SW 1271 (cell line): ENCODE data around the gene WDR72.

Source experiments
- DNase-seq, 2 experiments: peaks; one replicate each; lab custom pipeline; 2025; lab: John Stamatoyannopoulos, UW

The WDR72 gene

DNA sequence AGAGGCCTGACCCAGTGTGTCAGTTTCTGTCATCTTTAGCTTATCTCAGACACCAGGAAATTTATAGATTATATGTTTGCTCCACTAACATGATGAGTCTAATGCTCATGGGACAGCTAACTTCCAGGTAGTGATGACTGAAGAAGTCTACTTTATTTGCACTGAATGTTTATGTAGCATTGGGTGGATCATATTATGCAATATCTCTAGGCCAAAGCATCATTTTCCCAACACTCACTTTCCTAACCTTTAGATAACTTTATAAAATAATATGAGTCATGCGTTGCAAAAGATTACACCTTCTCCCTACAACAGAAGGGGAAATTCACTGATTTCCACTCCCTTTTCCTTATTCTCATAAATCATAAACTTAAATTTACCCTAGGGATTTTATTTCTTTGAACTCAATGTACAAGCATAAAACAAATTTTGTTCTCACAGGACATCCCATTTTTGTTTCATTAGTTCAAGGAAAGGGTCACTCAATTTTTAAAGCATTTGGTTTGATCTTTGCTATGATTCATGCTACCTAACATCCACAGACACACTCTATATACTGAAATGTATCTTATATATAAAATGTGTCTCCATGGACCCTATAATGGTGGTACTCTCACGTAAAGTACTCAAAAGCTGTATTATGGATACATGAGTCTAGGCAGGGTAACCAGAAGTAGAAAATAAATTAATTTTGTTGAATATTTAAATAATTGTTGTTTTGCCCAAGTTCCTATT lies 225.2 kb downstream of the WDR72 start:
- DNase-seq = no peak

DNA sequence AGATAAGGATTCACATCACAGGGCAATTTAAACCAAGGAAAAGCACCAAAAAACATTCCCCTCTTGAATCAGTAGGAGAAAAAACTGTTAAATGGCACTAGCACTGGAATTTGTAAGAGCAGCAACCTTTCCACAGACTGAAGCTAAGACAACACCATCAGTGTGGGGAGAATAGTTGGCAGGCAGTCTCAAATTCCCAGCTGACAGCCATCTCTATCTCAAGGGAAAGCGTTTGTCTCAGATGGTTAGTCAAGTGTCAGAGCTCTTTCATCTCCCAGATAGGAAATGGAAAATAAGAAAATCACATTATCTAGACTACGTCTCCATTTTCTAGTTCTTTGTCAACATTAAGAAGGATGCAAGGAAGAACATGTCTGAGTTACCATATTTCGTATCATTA lies 228.7 kb downstream of the WDR72 start:
- no peak for DNase-seq

DNA sequence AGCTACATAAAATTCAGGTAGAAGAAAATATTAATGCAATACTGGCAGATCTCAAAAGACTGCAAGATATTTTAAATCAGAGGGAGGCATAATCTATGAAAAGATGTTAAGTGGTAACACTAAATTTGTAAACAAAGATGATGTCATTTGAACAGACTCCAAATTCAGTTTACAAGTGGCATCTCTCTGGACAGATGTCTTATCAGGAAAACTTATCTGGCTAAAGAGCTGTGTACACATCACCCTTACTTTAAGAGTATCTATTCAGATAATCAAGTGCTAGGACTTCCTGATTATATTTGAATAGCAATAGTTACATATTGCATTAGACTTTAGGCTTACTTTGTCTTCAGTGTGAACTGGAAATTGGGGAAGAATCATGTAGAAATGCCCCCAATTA lies 231.5 kb downstream of the WDR72 start:
- no peak for DNase-seq

DNA sequence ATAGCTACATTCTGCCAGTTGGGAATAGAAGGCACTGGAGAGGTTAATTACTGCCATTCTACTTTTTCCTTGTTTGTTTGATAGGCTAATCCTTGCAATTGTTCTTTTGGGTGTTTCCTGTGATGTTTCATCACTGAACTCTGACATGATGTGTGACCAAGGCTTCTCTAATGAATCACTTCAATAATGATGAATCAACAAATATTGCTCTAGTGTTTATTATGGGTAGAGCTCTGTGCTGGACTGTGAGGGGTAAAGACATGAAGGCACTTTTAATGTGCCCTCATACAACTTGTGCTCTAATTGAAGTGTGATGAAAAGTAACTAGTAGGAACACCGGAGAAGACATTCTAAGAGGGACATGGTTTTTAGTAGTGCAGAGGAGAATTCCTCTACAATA lies 233.6 kb downstream of the WDR72 start:
- no peak for DNase-seq

DNA sequence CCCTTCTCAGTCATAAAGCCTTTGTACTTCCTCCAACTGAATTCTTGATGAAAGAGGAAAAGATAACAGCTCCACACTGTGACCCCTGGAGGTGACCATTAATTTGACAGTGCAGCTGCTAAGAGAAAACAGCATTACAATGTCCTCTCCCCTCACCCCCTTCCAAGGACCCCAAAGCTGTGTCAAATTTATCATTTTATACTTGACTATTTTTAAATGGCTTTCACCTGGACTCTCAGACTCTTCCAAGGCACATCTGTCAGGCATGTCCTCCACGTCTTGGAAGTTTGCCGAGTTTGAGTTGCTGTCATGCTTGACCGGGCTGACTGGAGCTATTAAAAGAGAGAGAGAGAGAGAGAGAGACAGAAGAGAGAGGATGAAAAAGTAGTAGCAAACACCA lies 236.5 kb downstream of the WDR72 start:
- DNase-seq = no peak

DNA sequence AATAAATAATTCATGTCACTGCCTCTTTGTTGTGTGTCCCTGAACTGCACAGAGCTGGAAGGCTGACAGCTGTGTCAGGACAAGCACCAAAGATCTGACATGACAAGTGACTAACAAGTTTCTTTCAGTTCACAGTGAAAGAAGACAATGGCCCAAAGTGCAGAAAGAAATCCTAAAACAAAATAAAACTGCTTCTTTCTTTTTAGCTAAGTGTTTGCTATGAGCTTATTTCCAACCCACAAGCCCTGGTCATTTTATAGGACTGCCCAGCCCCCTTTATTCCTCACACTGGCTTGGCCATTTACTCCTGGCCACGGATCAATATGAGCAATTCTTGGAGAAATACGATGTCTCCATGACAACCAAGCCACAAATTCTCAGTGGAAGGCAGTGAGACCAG lies 238.5 kb downstream of the WDR72 start:
- no peak for DNase-seq

DNA sequence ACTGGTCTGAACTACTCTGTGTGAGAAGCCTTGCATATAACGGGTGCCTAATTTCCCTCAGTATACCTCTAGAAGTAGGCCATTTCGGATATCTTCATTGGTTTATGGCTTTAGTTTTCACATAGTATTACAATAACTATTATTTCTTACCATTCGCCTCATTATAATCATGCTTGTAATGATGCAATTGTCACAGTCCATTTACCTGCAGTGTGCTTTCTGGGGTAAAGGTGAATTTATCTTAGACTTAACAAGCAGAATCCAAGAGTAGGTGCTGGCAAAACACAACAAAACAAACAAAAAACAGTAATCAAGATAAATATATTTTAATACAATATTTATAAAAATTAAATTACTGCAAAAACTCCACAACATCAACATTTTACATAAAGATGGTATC lies 246.0 kb downstream of the WDR72 start:
- DNase-seq = no peak

DNA sequence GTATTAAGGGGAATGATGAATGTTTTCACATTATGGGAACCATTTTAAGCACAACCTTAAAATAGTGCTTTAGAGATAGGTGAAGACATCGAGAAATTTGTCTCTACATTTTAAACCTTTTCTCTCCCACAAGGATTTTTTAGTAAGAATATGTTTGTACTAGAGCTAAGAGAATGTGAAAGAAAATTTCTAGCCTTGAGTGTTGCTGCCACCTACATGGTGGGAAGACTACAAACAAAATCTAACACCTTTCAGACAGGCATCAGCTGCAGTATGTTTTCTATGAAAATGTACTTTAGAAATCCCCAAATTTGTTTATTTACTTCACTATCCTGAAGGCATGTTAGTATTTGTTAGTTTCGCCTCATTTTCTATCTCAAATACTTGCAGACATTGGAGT lies 247.4 kb downstream of the WDR72 start:
- DNase-seq = no peak

DNA sequence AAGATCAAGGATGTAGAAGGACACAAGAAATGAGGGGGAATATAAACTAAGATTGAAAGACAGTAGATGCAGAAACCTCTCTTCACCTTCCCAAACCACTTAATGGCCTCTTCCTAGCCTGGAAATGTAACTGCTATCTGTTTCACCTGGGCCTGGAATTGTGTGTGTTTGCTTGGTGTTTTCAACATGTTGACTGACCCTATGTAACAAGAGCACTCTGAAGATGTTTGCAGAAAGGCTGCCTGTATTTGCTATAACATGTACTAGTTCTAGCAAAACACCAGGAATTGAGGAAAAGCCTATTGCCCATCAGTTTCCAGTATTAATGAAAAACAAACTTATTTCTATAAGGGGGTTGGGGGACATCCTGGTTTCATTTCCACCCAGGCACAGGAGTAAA lies 248.3 kb downstream of the WDR72 start:
- no peak for DNase-seq

DNA sequence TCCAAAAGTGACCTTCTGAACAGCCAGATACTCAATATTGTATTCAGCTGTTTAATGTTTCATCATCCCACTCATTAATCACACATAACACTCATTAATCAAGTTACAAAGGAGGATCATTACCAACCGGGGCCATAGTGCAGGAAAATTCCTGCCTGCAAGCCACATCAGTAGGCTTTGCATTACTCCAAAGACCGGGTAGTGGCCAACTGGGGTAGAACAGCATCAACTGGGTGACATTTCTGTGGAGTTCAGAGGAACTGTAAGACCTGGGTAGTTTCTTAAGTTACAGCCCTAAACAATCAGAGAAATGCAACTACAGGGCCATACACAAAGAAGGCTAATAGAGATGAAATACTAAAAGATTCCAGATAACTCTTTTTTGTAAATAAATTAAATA lies 253.1 kb downstream of the WDR72 start:
- no peak for DNase-seq

DNA sequence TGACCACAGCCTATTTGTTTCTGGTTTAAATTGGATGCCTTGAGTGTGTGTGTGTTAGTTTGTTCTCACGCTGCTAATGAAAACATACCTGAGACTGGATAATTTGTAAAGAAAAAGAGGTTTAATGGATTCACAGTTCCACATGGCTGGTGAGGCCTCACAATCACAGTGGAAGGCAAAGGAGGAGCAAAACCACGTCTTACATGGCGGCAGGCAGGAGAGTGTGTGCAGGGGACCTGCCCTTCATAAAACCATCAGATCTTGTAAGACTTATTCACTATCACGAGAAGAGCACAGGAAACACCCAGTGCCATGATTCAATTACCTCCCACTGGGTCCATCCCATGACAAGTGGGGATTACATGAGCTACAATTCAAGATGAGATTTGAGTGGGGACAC lies 260.5 kb downstream of the WDR72 start:
- no peak for DNase-seq

DNA sequence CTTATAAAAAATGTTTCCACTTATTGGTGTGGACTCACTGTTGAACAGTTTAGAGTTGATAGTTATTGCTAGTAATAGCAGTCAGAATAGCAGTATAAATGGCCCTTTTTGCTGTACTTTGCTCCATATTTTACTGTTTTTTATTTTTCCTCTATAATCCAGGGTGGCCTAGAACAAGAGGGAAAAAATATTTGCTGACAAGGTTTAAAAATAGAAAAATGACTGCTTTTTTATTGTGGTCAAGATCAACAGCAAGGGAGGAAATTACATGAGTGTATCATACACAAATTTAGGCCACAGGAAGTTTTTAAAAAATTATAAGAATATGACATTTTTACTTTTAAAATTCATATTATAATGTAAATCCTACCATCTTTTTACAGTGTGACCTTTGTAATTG lies 269.1 kb downstream of the WDR72 start:
- DNase-seq = no peak

DNA sequence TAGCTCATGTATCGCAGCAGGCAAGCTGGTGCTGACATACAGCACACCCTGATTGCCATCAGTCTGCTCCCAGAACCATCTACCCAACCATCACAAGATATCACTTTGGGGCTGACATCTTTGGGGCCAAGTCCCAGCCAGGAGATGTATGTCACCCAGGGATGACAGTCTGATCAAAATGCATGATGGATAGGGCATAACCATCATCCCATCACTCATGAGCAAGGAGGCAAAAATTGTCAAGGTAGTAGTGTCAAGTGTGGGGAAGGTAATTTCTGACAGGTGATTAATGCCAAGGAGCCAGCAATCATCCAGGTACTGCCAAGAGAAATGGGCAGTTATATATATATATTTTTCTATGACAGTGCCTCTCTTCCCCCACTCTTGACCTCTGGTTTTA lies 277.4 kb downstream of the WDR72 start:
- no peak for DNase-seq

DNA sequence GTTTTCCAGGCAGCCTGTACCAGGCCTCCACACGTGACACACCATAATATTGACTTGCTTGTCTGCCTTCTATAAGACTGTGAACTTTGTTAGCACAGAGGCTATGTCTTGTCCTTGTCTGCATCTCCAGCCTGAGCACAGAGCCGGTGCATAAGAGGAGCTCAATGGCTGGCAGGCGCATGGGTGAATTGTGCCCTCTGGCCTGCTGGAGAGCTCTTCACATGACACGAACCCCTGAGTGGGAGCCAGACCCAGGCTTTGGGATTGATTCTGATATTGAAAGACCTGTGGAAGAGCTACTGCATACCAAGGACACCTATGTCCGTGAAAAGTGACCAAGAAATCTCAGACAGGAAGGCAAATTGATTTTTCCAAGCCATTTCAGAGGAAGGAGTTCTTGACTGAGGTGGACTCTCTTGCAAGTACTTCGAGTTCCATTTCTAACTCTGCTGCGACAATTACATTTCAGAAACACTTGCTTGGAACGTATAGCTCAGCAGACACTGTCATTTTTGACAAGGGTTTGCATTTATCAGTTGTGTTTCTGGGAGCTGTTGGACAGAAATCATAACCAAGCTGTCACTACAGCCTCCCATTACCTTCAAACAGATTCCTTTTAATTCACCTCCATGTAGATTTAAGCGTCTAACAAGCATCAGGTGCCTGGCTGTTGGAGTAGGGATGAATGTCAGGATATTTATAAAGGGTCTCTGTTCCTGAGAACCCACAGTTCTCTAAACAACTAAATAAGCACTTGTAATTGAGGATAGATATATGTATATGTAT lies 281.3 kb downstream of the WDR72 start:
- no peak for DNase-seq

DNA sequence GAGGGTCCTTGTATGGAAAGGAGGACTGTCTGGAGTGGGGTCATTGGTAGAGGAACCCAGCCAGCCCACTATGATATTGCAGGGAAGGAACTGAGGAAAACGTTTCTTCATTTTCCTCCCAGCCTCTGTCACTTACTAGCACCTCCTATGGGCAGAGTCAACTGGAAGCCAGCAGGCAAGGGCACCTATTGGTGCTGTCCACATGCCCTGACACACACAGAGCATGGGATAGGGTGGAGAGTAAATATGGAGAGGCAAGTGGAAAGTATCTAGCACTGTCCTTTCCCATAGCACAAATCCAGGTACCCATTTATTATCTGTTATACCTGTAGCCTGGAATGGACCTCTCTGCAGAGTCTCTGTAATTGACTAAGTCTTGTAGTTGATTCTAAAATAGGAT lies 285.6 kb downstream of the WDR72 start:
- no peak for DNase-seq

DNA sequence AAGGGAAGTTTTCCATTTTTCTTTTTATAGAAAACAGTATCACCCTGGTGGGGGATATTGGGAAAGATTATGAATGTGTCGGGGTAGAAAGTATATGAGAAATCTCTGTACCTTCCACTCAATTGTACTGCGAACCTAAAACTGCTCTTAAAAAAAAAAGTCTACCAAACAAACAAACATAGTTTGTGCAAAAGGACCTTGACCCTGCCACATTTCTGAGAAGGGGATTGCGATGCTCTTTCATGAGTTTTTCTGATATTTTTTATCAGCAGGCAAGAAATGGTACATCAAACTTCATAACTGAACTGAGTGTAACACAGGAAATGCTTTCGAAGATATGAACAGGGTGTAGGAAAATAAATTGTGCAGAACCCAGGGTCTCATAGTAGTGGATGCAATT lies 286.0 kb downstream of the WDR72 start:
- no peak for DNase-seq

DNA sequence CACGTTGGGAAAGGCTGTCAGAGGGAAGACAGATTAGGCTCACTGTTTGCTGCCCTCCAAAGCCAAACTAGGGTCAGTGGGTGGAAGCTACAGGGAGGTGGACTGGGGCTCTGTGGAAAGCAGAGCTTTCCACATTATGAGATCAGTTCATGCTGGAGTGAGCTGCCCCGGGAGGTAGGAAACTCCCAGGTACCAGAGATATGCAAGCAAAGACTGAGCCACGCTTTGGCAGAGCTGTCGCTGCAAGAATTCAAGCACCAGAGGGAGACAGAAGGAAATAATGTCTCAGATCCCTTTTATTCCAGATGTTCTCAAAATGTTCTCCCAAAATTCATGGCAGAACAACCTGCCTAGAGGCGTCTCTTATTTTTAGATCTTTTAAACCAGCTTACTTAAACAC lies 286.6 kb downstream of the WDR72 start:
- no peak for DNase-seq

DNA sequence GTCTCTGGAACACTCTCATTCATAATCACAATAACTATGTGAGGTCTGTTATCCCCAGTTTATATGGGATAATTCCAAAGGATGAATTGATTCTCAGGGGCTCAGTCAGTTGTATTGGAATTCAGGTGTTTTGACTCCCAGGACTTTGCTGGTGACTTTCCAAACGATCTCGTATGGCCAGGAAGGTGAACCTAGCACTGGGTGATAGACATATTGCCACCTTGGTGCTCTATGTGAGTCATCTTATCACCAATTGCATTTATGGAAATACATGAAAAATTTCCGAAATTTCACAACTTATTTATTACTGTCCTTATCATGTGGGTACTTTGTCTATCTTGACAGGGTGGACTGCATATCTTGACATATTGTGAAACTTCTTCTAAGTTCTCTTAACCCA lies 287.3 kb downstream of the WDR72 start:
- DNase-seq = no peak

DNA sequence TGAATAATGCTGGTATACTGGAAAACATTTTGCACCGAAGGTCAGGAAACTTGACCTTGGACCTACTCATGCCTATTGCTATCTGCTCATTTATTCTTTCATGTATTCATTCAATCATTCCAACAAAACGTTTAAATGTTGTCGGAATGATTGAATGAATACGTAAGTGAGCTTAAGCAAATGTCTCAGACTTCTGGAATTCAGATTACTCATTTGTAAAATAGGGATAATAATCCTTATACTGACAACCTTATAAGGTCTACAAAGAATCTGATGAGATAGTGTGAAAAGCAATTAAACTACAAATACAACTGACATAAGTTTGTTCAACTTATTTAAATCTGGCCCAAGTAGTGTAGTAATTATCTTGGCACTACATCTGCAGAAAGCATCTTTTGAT lies 288.7 kb downstream of the WDR72 start:
- DNase-seq = no peak

DNA sequence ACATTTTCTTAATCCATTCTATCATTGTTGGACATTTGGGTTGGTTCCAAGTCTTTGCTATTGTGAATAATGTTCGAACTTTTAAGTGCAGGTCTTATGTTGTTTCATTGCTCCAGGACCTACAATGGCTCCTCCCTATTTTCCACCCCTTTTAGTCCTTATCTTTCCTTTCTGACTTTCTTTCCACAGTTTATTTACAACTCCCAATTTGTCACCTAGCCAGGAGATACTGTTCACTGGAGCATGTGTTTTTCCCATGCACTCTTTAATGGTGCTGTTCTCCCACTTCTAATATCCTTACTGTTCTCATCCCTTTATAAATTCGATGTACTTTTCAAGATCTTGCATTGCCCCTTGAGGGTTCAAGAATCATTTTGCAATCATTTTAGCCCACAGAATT lies 290.0 kb downstream of the WDR72 start:
- no peak for DNase-seq
